AG09309 (cell line): ENCODE data around the gene ZBTB46.

ENCODE experiments used
- DNase-seq: peaks from one replicate; pipeline ENCODE4 v3.0.0-alpha.2; 2010; ENCODE audit warnings: low read depth
- H3K4me3 ChIP-seq: 2 replicates; pipeline ENCODE4 v1.5.1; 2011; ENCODE audit warnings: mild to moderate bottlenecking, low read depth, low read length, moderate library complexity; ENCODE audit not compliant: control insufficient read depth
- CTCF ChIP-seq: IDR thresholded peaks from 2 replicates; pipeline ENCODE4 v1.5.1; 2011; ENCODE audit warnings: mild to moderate bottlenecking, low read depth, low read length, inconsistent platforms; ENCODE audit not compliant: insufficient read depth, control insufficient read depth; ENCODE audit errors: missing control alignments

Gene ZBTB46

GRCh38 chr20:63769891-63770474, 61.1 kb downstream of the ZBTB46 start:
- DNase-seq, result no peak
- no peak for TF ChIP-seq CTCF
- no peak overlapping the region for H3K4me3 ChIP-seq

- no peak for DNase-seq
- no peak overlapping the region for H3K4me3 ChIP-seq
- no peak for TF ChIP-seq CTCF
Measured at GRCh38 chr20:63768591-63769515, 62.2 kb downstream of the ZBTB46 start.

- no peak for DNase-seq
- H3K4me3 ChIP-seq, result no peak overlapping the region
- TF ChIP-seq CTCF, result no peak
Measured at GRCh38 chr20:63767886-63768285, 63.2 kb downstream of the ZBTB46 start.

GRCh38 chr20:63767456-63767855, 63.6 kb downstream of the ZBTB46 start:
- DNase-seq, result no peak
- no peak for TF ChIP-seq CTCF
- no peak overlapping the region for H3K4me3 ChIP-seq

GRCh38 chr20:63766695-63767426, 64.2 kb downstream of the ZBTB46 start:
- TF ChIP-seq CTCF, result no peak
- DNase-seq, result no peak
- H3K4me3 ChIP-seq, result no peak overlapping the region

GRCh38 chr20:63765902-63766301, 65.2 kb downstream of the ZBTB46 start:
- no peak overlapping the region for H3K4me3 ChIP-seq
- no peak for DNase-seq
- no peak for TF ChIP-seq CTCF
